SKM-1 (cell line): ENCODE measurements around the gene RNU6-7.

Experiments
- DNase-seq: peaks from one replicate; lab custom pipeline; 2025; ENCODE audit not compliant: unreplicated experiment; lab: John Stamatoyannopoulos, UW

Gene RNU6-7

DNA sequence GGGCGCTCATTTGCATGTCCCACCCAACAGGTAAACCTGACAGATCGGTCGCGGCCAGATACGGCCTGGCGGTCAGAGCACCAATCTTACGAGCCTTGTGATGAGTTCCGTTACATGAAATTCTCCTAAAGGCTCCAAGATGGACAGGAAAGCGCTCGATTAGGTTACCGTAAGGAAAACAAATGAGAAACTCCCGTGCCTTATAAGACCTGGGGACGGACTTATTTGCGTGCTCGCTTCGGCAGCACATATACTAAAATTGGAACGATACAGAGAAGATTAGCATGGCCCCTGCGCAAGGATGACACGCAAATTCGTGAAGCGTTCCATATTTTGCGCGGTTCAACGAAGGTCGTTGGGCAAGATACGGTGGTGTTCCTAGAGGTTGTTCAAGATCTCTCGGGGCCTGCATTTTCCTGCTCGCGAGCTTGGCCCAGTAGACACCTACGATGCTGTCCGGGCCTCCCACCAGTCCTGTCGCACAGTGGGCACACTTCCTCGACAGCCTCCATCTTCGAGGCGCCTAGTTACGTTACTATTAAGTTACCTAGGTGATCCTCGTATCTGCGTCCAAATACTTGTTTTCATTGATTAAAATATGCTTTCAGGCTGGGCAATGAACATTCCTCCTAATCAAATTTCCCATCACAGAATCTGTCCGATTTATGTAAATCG lies at the start of gene RNU6-7:
Gene RNU6-7 (plus strand): TSS at position 230 of the 675 bp plus-strand sequence.
- no peak for DNase-seq

DNA sequence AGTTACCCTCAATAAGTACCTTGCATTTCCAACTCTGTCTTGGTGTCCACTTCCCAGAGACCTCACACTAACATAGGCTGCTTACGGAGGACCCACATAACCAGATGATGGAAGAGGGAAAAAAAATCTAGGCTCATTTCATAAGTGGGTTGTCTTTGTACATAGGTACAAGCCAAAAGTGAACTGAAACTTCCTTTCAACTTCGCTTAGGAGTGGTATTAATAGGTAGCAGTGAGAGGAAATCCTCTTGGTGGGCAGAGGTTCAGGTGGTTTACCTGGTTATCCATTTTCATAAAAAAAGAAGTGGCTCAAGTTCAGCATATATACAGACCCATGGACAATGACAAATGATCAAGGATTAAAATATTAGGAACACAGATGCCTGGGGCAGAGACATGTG lies 35.8 kb upstream of the RNU6-7 start:
- DNase-seq, result no peak

DNA sequence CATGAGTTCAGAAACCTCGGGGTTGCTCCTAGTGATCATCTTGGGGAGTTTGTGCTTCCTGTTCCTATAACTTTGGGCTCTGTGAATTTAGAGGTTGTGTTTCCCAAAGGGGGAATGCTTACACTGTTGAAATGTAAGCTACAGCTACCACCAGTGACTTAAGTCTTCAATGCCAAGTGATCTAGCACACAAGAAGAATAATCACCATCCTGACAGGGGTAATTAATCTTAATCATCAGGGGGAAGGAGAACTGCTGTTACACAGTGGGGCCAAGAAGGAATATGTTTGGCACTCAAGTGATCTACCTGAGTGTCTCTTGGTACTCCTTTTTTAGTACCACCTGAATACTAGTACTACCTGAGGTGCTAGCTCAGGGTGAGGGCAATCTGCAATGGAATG lies 34.9 kb upstream of the RNU6-7 start:
- no peak for DNase-seq

DNA sequence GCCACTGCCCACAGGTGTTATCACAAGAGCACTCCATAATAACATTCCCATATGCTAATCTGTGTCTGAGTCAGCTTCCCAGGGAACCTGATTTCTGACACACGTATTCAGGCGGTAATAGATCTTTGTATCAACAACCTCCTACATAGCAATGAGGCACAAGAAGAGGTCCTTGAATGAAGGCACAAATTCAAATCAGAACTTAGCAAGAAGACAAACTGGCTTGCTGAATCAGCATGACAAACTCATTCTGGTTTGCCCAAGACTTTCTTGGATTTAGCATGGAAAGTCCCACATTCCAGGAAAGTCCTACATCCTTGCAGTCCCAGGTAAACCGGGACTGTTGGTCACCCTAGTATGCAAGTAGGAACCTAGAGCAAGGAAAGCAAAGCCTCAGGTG lies 33.9 kb upstream of the RNU6-7 start:
- no peak for DNase-seq

DNA sequence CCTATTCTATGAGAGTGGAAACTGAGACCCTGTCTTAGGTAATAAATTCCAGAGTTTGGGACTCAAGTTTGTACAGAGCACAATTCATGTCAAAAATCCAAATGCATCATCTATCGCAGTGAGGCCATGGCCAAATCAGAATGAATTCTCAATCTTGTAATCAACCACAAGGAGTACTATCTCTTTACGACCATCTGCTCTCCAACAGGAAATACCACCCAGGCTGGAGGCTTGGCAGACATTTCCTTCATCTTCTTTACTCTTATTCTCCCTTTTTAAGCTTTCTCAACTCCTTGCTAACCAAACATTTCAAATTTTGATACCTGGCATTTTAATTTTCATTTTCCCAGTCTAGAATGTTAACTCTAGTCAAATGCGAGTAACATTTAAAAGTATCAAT lies 32.7 kb upstream of the RNU6-7 start:
- DNase-seq, result no peak

DNA sequence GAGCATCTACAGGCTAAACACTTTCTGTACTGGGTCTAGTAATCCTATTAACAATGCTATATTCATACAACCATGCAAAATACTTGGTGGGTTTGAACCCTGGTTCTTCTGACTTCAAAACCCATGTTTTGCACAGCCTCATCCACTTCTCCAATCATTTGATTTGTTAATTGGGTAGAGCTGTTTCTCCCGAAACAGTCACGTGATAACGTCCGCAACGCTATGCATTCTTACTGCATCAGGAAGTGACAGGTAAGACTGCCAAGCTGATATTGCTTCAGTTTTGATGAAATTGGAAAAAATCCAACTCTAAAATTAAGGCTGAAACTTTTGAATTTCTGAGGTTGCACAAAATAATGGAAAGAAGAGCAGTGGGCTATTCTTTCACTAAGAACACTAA lies 30.4 kb upstream of the RNU6-7 start:
- no peak for DNase-seq

DNA sequence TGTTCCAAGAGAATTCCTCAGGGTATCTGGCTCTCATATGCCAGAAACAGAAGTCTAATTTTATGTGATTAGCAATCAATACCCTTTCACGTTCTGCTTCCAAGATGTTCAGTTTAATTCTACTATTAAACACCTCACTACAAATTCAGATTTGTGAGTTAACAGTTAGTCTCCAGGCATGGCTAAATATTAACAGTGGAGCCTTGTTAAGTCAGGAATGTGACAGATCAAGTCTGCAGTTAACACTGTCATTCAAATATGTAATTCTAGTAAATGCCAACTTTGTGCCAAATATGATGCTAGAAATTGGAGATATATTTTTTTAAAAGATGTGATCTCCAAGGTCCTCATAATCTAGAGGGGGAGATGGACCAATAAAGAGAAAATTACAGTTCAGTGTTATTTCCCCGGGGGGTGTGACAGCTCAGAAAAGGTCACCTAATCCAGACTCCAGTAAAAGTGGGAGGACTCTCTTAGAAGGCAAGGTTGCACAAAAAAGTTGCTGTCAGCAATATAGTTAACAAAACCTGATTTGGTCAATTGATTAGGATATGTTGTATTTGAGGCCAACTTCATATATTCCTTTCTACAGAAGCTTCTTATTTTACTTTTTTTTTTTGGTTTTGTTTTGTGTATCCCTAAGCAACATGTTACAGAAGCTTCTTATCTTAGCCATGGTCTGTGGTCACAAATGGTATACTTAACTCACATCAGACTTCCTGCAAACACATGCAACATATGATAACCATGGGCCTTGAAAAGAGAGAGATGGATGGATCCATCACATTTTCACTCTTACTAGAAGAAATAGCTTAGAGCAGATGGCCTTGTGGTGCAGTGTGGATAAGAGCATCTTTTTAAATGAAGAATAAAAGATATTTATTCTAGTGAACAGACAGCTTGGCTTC lies 18.4 kb upstream of the RNU6-7 start:
- DNase-seq, result no peak

DNA sequence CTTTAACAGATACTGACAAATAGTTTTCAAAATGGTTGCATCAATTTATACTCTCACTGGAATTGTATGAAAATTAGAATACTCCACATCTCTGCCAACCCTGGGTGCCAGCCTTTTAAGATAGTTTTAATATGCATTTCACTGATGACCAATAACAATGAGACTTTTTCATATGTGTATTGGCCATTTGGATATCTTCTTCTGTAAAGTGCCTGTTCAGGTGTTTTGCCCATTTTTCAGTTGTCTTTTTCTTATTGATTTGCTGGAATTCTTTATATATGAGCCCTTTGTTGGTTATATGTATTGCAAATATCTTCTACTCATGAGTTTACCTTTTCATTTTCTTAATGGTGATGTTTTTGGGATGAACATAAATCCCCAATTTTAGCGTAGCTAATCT lies 16.7 kb upstream of the RNU6-7 start:
- no peak for DNase-seq

DNA sequence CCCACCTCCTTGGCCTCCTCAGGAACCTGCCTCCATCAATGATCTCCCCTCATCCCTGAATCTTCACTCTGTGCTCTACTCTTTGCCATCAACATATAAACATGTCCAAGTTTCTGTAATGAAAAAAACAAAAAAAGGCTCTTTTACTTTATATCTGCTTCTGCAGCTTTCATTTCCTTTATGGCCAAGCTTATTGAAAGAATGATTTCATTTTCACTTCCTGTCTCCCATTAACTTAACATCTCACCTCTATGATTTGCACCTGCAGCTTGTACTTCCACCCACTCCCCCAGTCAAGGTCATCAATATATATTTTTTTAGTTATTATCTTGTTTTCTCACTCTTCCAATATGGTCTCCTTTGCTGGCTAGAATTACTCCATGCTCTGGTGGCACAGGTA lies 15.6 kb upstream of the RNU6-7 start:
- no peak for DNase-seq

DNA sequence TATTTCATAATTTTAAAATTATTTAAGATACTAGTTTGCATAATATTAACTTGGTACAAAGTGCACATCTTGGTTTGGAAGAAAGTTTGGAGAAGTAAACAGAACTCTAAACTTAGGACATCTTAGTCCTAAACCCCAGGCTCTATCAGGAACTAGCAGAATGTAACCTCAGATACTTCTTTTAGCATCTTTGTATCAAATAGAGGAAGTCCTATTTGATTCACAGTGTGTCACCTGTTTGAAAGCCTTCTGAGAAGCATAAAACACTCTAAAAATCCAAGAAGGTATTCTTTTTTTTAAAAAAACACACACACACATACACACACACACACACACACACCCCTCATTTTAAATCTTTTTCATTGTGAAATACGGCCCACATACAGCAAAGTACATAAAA lies 12.0 kb upstream of the RNU6-7 start:
- no peak for DNase-seq

DNA sequence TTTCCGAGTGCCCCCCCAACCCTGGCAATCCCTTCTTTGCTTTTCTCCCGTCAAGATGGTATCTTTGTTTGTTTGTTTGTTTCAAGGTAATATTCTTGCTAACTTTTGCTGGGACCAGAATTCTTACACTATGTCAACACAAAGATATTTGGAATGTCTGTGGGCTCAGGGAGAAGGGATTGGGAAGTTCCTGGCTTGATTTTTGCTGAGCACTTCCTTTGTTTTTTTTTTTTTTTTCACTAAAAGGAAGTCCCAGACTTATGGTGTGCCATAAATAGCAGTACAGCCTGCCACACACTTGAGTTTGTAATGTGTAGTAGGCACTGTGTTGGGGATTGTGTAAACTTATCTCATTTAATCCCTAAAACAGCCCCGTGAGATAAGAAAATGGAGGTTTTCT lies 11.2 kb upstream of the RNU6-7 start:
- no peak for DNase-seq

DNA sequence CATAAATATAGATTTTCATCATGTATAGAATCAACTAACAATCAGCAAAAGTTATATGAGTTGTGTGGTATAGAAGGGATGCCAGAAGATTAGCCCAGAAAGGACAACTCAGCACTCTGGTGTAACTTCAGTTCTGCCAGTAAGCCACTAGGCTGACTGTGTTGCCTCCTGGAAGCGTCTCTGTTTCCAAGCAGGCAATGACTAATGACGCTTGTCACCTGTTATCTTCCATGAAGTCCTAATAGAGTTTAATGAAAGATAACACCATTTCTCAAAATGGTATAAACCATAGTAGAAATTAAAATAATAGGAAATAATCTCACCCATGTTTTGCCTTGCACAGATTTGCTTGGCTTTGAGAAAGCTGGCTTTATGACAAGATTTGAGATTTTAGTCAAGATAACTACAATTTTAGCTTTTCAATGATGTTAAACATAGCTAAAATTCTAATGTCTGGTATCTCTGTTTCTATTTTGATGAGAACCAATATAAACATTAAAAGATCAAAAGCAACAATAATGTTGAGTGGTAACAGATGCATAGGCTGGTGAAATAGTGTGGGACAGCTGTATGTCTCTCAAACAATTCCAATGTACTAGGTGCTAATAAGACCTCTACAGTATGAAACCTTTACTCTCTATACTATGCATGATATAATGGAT lies 9.0 kb upstream of the RNU6-7 start:
- DNase-seq, result no peak

DNA sequence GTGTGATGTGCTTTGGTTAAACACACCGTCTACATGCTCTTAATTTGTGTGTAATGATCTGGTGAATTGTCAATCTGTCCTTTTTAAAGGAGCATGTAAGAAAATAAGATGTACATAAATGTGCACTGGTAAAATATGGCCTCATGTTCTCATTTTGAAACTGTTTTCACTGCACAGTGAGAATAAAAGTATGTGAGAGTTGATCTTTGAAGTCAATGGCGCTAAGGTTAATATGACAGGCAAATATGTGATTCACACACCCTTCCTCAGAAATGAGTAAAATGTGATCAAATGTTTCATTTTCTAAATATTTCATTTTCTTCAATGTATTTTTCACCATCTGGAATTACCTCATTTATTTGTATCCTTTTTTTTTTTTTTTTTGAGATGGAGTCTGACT lies 8.3 kb upstream of the RNU6-7 start:
- DNase-seq, result no peak

DNA sequence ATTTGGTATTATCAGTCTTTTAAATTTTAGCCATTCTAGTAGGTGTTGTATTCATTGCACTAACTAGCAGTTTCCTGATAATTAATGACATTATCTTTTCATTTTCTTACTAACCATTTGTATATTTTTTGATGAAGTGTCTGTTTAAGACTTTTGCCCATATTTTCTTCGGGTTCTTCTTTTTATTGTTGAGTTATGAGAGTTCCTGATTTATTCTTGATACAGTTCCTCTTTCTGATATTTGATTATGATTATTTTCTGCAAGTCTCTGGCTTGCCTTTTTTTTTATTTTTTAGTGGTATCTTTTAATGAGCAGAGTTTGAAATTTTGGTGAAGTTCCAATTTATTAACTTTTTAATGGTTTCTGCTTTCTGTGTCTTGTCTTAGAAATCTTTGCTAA lies 6.2 kb upstream of the RNU6-7 start:
- no peak for DNase-seq

DNA sequence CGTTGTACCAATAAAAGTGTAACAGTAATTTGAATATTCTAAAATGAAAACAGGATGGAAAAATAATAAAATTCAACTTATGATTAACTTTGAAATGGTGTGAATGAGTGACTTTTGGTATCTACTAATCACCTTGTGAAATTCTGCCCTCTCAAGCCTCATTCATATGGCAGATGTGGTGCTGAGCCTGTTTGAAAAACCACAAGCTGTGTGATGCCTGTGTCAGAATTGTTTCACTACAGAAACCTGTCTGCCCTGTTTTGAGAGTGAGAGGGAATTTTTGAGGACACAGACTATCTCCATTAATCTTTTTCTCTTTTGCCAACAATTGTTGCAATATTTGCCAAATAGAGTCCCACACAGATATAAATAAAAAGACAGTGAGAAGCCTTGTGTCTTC lies 3.9 kb upstream of the RNU6-7 start:
- DNase-seq, result no peak

DNA sequence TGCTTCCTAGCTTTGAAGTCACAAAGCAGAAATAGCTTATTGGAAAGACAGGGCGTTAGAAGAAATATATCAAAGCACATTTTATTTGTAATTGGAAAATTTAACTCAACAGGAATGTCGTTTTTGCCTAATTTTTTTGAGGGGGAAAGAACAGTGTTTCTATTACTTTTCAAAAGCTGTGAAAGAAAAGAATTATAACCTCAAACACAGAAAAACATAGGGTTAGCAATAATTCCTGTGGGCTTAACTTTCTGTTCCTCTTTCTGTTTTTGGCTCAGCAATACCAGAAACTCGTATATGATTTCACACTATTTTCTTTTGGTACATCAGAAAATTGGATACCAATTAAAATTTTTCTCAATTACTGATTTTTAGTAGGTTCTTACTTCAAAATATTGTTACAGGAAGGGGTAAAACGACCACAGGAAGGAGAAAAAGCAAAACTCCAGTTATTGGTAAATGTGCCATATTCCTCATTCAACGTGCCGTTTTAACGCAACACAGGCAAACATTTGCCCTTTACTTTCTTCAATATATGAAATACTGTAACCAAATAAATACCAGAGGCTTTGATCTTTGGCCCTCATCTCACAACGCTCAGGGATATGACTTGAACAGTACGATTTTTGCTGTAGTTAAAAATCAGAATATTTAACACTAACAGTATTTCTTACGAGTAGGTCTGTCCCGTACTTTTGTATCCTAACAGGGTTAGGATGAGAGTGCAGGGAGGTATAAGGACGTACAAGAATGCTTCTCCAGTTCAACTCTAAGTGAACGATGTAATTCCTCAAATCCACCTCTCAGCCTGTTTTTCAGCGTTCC lies 1.3 kb upstream of the RNU6-7 start:
- DNase-seq, result no peak

DNA sequence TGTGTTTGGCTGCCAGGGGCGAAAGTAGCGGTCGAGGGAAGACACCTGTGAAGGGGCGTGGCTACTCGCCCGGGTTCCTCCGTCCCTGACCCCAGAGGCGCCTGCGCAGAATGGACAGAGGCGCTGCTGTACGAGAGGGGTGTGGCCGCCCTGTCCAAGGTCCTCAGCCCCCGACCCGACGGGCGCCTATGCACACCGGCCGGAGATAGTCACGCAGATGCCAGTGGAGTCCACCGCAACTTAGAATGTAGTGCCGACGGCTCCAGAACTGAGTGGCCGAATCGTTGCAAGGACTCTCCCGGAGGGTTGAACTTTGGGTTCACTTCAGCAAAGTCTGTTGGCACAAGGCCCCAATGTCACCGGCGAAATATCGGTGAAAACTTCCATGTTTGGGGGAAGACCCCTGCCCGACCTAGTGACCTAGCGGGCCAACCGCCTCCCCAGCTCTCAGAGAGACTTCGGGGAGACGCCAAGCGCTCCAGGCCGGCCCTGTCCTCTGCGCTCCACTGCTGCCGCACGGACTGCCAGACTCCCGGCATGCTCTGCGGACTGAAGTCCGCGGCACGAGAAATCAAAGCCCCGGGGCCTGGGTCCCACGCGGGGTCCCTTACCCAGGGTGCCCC lies 541 bp upstream of the RNU6-7 start:
- DNase-seq, result peak; percentile 9

DNA sequence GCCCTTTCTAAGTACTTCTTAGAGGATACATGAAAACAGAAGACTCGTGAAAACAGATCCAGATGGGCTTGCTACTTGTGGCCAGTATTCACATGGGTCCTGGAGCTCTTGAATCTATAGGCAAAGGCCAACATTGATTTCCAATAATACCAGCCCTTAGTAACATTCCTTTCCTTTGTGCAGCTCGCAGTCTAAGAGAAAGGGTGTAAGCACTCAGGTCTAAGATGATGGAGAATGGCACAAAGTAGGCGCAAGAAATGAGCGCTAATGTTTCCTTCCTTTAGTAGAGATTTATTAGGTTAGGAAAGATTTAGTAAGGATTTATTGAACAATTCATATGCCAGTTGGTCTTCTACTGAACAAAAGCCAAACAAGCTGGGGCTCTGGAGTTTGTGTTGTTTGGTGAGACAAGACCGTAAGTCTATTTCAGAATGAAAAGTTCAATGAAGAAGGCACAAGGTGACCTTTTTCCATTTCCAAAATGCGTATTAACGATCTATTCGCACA lies 699 bp downstream of the RNU6-7 start:
- DNase-seq, result peak; percentile 17

DNA sequence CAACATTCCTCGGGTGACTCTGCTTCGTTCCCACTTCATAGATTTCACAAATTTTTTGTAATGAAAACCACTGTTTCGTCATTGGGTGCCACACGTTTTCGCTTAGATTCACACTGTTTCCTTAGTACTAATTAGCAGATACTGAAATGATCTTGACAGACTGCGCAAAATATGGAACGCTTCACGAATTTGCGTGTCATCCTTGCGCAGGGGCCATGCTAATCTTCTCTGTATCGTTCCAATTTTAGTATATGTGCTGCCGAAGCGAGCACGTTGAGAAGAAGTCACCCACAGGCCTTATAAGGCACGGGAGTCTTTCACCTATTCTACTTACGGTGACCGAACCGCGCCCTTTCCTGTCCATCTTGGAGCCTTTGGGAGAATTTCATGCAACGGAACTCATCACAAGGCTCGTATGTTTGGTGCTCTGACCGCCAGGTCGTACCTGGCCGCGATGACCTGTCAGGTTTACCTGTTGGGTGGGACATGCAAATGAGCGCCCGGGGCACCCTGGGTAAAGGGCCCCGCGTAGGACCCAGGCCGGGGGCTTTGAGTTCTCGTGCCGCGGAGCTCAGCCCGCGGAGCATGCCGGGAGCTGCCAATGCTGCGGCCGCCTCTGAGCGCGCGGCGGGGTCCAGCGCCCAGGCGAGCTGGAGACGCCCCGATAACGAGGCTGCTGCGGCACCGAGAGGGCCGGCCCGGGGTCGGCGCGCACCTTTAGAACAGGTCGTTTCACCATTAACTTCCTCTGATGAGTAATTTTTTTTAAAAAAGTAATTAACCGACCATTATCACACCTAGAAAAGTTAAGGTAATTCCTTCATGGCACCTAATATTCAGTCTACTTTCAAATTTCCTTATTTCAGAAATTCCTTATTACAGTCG lies 1.4 kb downstream of the RNU6-7 start, which contains the start of gene RNU6-8:
Gene RNU6-8 (minus strand): TSS at position 272 of the 885 bp plus-strand sequence.
- peak; percentile 3 for DNase-seq
